ENCODE data around the gene DLX2.

The DLX2 gene

DNA sequence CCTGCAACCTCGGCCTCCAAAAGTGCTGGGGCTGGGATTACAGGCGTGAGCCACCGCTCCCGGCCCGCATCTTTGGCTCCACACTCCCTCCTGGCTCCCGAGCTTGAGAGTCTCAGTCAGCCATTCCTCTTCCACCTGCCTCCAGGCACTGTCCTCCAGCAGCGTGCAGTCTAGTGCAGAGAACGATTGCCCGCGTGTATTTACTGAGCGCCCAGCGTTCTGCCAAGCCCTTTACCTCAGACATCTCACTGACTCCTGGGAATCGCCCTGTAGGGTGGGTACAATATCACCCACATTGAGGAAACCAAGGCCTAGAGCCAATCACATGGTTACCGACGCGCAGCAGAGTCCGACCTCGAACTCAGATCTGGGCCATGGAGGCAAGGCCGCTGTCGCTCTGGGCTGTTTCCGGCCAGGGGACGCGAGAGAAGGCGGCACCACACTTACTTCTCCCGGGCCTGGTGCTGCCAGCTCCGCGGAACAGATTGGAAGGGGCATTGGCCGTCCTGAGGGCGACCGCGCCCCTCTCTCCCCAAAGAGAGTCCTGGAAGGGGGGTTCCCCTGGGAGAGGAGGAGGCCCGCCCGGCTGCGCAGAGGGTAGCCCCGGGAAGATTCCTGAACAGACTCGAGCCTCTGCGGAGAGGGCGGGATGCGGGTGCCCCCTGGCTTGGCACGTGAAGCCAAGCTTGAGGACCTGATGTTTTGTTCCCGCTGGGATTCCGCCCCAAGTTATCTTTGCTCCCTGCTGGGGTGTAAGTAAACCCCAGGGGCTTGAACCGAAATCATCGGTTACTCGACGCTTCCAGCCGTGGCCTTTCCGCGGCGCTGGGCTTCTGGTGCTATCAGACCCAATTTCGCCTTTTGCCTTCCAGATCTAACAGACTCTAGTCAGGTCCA, 5.2 kb upstream of the DLX2 start:
- DNase-seq (ENCODE audit: low spot score) = no peak

DNA sequence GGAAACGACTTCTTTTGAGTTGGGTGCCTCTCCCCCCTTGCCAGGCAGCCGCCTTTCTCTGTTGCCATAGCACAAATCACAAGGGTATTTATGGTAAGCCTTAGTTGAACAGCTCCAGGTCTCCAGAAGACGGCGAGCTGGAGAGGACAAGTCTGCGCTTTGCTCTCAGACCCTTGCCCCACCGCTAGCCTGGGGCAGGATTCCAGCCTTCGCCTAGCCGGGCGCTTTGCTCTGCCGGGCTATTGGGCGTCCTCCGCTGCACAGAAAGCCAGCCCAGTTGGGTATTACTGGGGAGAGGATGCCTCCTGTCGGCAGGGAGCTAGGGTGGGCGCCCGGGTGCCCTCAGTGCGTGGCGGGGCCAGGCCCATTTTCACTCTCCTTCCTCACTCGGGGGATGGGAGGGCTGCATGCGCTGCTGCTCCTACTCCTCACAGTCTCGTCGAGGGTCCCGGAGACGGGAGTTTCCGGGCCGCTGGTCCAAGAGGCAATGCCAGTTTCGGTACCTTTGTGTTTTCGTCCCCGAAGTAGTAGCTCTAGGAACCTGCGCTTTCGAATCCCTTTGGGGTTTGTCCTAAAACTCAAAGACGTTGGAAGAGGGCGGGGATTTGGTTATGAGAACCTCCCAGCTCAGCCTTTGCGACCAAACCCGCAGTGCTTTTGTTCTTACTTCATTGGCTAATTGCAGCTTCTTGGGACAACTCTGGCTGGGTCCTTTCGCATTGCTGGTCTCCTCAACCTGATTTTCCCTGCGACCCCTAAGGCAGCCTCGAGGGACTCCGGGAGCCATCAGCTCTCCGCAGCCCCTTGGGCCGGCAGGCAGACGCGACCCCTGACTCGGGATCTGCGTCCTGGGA, 3.6 kb upstream of the DLX2 start:
- DNase-seq (ENCODE audit: low spot score) = no peak

DNA sequence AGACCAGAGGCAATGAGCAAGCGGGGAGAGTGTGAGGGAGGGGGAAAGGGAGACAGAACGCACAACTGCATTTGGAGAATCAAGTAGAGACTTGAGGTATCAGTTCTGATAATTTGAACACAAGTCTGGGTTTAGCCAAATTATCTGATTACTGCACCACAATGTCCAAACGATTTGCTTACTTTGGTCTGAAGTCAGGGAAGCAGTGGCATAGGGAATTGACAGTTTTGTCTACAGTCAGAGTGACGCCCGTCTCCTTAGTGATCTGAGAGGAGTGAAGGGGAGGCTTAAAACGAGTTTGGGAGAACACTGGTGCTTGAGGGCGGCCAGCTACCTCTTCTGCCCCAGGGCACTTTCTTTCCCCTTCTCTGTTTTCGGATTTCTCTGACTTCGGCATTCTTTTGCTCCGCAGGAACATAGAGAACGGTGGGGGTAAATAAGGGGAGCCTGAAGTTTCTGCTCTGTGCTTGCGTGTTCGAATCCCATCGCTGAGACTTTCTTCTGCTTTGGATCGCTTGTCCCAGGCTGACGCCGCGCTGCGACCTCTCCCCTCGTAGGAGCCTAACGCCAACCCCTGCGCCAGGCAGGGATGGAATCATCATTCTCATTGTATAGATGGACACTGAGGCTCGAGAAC, 2.9 kb upstream of the DLX2 start:
- DNase-seq (ENCODE audit: low spot score) = no peak

DNA sequence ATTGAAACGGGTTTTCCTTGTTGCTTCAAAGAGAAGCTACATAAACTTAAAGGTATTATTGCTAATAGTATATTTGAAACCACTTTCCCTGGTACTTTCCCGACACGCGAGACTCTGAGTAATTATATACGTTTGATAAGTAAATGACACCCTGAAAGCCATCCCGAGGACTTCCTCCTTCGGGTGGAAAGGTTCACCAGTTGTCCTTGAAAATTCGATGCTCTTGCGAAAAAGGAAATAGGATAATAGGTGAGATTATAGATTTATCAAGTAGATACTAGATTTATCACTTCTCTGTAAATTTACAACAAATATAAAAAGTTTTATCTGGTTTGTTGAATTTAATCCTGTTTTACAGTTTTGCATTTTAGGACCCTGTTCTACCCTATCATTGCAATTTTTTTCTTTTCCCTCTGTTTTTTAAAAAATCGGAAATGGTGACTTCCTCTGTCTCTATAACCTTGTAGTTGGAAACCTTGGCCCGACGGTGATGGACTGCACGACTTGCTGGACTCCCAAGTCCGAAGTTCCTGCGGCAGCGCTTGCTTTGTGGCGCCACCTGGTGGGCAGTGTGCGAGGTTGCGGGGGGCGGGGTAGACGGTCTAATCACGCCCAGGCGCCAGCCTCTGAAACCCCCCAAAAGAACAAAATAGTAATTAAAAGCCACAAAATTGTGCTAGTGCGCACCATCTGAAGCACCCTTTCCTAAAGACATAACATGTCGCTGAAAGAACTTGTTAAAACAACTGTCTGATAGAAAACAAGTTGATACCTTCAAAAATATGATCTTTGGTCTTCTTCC, 972 bp upstream of the DLX2 start:
- DNase-seq (ENCODE audit: low spot score) = peak; percentile 60

DNA sequence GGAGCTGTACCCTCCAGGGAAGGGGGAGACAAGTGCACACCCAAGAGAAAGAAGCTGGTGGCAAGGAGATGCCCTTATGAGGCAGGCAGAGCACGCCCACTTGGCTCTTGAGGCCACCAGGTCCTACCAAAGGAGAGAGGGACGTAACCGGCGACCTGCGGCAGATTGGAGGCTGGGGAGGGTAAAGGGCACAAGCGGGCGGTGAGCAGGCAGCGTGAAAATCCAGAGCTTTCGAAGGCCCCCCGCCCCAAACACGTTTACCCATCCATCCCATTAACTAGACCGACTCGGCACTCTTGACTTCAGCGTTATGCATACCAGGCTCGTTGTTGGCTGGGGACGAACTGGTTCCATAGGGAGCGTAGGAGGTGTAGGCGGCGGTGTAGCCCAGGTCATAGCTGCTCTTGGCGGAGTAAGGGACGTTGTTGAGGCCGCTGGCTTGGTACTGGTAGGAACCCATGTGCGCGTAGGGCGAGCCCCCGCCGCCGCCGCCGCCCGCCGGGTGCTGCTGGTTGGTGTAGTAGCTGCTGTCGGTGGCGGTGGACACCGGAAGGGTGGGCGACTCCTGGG, 794 bp downstream of the DLX2 start:
- DNase-seq (ENCODE audit: low spot score) = no peak

DNA sequence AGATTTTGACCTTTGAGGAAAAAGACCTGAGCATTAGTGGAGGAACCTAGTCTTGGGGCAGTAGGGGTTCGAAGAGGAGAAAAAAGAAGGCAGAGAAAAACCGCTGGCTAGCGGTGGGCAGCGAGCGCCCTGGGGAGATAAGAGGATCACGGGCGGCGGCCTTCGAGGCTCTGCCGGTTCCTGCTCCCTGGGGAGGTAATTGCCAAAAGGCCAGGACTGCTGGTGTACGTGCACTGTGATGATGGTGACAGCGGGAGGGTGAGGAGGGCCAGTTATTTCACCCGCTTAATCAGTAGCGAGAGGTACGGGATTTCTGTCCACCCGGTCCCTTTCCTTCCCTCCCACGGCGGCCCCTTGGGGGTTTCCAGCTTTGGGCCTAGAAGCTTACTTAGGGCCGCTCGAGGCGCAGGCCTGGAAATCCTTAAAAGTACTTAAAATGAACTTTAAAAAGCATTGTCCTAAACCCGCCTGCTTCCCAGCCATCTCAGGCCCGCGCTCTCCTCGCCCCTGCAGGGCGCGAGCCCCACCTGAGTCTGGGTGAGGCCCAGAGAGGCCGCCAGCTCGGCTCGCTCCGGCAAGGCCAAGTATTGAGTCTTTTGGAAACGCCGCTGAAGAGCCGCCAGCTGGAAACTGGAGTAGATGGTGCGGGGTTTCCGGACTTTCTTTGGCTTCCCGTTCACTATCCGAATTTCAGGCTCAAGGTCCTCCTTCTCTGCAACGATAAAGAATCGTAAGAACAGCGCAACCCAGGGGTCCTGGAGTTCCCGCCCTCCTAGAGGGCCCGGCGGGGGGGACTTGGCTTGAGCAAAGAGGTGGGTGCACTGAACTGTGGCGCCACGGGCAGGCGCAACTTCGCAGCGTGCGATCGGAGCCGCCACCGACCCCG, 1.5 kb downstream of the DLX2 start:
- DNase-seq (ENCODE audit: low spot score) = no peak

DNA sequence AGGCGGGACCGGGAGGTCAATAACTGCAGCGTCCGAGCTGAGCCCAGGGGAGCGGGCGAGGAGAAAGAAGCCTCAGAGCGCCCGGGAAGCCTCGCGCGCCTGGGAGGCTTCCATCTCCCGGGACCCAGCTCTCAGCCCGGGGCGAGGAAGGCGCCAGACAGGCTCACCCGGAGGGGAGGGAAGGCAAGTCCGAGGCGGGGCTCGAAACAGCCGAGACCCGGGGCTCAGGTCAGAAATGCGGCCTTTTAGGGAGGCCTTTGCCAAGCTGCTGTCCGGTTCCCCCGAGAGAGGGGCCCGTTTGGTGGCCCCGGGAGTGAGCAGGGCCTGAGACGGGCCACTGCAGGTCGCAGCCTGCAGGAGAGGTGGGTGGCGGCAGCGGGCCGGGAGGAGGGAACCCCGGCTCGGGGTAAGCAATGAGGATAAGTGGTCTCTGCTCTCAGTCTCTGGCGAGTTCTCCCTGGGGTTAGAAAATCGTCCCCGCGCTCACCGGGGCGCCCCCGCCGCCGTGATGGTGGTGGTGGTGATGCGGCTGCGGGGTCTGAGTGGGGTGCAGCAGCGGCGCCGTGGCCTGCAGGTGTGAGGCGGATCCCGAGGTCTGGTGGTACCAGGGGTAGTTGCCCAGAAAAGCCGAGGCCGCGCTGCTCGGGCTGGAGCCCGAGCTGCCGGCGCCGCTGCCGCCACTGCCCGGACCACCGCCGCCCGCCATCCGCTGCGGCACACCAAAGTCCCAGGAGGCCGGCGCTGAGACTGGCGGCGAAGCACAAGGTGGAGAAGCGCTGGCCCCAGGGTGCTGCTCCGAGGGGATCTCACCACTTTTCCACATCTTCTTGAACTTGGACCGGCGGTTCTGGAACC, 2.4 kb downstream of the DLX2 start:
- no peak for DNase-seq (ENCODE audit: low spot score)

DNA sequence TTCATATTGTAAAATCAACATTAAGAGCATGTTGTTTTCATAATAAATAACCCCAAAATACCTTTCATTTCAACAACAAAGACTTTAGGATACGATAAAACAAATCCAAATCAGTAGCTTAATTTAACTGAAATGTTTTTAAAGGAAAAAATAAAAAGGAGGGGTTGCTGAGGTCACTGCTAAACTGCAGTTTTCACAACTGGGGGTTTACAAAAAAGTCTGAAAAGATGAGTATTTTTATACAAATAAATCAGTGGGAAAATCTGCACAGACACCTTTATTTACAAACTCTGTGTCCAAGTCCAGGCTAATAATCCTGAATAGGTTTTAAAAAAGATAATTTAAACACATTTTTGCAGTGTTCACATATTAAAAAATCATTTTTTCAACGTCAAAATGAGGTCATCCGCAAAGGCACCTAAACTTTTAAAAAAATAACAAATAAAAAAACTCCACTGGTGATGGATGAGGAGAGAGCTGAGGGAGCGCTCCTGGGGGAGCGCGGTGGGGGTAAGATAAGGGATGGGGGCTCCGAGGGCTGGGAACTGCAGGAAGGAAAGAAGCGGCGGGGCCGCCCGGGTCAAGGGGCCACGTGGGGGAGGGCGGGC, 3.1 kb downstream of the DLX2 start:
- DNase-seq (ENCODE audit: low spot score) = no peak

DNA sequence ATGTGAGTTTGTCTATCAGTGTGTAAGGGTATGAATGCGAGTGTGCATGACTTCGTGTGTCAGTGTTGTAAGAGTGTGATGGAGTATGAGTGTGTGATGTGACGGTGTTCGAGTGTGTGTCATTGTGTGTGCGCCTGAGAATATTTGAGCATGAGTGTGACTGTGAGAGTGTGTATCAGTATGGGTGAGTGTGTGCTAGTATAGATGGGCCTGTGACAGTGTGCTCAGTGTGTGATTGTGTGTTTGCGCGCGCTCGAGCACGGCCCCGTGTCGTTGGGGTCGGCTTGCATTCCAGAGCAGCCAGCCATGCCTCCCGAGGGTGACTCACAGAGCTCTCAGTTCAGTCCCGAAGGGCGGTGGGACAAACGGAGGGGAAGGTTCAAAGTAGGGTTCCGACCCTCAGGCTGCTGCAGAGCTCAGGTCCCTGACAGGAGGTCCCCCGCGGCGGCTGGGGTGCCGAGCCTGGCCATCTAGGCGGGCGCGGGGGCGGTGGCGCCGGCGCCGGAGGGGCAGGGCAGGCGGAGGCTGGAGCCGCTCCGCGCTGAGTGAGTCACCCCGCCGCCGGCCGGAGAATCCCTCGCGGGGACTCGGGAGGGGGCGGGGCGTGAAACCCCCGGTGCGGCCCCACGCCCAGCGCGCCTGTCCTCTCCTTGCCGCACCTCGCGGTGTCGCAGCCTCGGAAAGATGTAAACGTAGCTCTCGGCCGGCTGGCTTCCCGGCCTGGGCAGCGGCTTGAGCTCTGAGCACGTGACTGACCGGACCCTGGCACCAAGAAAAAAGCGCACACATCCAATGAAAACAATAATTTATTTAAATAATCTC, 3.8 kb downstream of the DLX2 start:
- no peak for DNase-seq (ENCODE audit: low spot score)

DNA sequence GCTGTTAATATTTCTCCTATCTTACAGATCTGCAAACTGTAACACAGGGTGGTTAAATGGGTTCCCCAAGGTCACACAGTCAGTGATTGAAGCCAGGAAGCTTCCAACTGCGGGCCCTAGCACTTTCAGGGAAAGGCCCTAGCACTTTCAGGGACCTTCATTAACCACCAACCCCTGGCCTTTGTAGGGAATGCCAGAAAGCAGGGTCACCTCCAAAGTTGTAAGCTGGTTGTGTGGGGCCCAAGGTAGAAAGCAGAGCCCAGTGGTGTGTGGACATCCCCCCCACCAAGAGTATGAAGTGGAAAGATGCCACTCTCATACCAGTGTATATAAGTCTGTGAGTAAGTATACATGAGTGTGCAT, 4.4 kb downstream of the DLX2 start:
- no peak for DNase-seq (ENCODE audit: low spot score)

DNA sequence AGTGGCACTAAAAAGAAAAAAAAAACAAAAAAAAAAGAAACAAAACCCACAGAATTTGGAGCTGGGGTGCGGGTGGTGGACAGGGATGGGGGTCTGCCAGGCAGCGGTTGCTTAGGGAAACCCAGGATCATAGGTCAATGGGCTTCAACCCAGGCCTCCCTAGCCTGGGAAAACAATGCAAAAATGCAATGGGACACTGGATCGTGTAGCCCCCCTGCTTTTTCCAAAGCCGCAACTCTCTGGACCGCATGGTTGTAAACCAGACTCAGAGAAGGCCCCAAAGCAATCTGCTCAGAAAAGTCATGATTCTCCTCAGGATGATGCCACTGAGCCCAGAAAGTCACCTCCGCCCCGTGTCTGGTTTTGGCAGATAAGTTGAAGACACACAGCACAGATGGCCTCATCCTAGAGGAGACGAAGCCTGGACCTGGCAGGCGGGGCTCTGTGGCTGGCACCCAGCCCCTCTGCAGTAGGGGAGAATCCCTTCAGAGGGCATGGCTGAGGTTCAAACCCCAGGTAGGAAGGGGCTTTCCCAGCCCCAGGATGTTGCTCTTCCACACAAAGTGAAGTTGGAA, 5.1 kb downstream of the DLX2 start:
- no peak for DNase-seq (ENCODE audit: low spot score)

DNA sequence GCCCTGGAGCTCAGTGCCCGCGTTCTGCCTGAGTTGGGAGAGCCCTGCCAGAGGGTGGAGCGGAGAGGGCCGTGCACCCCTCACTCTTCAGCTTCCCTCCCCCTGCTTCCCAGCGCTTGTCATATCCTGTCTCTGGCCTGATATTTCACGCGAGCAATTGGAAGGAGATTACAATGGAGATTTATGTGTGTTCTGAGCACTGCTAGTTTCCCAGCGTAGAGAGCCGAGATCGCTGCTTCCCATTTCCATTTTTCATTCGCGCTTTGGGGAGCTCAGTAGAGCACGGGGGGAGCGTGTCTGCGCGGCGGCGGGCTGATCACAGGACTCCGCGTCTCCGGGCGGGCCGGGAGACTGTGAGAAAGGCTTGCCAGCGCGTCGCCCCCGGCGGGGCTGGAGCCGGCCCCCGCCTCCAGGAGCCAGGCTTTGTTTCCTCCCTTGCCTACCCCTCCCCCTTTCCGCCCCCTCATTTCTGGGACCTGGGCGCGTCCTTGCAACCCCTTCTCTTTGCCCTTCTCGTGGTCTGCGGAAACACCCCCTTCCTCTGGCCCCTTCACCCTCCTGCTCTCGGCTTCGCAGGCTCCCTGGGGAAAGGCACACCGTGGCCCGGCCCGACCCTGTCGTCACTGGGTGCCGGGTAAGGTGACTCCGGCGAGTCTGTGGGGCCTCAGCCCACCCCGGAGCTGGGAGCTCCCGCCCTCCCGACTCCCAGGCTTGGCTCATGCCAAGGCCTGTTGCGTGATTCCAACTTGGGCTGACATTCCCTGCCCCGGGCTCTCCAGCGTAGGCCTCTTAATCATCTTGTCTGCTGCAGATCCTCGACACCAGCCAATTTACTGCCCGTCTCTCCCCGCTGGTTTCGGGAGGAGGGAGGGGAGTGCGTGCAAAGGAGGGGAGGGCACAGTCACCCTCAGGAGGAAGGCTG, 5.8 kb downstream of the DLX2 start:
- no peak for DNase-seq (ENCODE audit: low spot score)

DNA sequence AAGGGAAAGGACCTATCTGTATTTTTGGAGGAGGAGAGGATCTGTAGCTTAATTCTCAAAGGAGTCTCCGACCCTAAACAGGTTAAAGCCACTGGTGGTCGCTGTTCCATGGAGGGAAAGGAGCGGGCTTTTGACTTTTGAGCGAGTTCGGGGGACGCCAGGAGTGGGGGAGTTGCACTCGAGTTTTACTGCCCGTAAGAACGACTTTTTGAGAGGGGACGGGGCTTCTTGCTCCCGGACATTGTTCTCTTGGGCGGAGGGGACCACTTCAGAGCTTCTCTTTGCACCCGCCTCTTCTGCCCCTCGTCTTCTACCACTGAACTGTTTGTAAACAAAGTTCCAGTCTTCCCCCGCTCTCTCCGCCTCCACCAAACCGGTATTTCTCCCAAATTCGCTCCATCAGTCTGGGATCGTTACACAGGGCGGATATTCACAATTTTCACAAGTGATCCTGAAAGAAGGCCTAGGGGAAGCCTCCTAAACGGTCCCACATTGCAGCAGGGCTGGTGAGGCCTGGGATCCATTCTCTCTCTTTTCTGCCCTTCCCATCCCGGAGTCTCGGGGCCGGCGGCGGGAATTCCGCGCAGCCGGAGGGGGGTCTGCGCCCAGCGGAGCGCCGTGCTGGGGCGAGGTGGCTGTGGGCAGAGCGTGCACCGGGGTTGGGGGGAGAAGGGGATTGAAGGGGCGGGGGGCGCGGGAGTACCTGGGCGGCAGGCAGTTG, 6.6 kb downstream of the DLX2 start:
- no peak for DNase-seq (ENCODE audit: low spot score)

DNA sequence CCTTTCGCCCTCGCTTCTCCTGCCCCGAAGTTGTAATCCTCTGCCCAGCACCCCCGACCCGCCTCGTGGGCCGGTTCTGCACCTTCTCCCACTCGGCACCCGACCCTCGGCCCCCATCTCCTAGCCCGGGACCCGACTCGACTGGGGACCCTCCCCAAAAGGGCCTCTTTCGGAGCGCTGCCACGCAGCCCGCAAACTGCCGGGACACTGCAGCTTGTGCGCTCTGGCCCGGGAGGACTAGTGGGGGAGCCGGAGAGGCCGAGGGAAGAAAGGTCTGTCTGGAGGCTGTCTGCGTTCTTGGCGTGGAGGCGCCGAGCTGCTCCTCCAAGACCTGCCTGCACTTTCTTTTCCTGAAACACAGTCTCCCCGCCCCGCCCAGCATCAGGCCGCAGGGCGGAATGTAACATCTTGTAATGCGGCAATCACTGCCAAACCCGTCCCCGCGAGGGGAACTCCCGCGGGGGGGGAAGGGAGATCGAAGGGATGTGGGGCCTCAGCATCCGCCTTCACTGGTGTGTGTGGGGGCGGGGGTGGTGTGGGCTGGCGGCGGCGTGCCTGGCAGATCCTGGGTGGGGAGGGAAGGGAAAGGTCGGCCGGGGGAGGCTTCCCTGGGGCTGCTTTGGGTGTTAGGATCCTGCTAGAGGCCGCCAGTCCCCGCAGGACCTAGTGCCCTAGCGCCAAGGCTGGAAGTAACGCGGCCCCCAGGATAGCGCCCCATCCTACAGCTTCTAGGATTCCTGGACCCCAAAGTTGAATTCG, 7.4 kb downstream of the DLX2 start:
- peak; percentile 40 for DNase-seq (ENCODE audit: low spot score)
